Tracheal epithelial cell (primary cell): ENCODE data around the gene KRT26. TPM values are rescaled to one million over a fixed set of nuclear protein-coding genes. Genes with fewer than 3 reads are reported as not detected.

Source experiments
- total RNA-seq: library from RNA; depleted of rRNA; stranded (reverse); fragments of >200 nt; gene quantifications from 2 replicates; pipeline ENCODE4 v1.2.1, GENCODE V29; 2014

The KRT26 gene, protein sequence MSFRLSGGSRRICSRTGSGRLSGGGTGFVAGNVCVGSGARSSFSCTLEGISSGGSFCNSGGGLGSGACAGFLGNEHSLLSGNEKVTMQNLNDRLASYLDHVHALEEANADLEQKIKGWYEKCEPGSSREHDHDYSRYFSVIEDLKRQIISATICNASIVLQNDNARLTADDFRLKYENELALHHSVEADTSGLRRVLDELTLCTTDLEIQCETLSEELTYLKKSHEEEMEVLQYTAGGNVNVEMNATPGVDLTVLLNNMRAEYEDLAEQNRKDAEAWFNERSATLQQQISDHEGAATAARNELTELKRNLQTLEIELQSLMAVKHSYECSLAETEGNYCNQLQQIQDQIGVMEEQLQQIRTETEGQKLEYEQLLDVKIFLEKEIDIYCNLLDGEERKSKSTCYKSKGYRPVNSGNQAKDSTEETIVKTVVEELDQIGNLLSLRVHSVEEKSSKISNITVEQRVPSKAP
- total RNA-seq, result not detected in 2 replicates

DNA sequence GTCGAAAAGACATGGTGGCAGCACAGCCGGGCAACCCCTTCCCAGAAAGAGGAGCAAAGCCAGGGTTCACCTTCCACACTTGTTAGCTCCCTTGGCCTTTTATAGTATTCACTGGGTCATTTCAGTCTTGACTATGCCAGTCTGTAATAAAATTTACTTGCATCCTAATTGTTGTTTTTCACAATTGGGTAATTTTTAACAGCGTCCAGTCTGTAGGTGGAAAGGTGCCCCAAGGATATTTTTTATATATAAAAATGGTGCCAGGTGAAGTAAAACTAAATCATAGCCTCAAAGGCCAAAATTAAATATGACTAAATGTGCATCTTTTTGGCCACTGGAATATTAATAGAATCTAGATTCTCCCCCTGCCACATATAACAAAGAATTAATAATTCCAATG, at the start of gene KRT26:
TSS of gene KRT26 (minus strand) at position 101 of the 400 bp plus-strand sequence. CDS start at position 13, 88 bp downstream.

DNA sequence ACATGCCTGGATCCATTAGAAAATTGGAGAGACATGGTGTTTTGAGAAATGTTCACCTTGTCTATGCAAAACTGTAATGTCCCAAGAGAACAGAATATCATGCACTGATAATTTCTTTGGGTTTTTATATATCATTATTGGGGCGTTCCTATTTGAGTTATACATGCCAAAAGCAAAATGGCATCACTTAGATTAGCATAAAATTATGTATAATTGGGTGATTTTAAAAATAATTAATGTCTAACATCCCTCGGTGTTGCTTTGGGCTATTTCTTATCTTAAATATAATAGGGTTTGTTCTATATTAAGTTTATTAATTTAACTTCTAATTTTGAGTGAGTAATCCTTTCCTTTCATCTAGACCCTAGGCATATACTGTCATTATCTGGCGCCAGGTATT, 27.9 kb upstream of the KRT26 start, which contains the start of gene KRT28:
TSS of gene KRT28 (minus strand) at position 101 of the 400 bp plus-strand sequence. CDS start at position 35, 66 bp downstream.

GRCh38 chr17:40782450-40782849, 10.4 kb upstream of the KRT26 start, which contains the start of gene KRT27:
Gene KRT27 (minus strand): TSS chr17:40782550. CDS start chr17:40782493, 57 bp downstream.

DNA sequence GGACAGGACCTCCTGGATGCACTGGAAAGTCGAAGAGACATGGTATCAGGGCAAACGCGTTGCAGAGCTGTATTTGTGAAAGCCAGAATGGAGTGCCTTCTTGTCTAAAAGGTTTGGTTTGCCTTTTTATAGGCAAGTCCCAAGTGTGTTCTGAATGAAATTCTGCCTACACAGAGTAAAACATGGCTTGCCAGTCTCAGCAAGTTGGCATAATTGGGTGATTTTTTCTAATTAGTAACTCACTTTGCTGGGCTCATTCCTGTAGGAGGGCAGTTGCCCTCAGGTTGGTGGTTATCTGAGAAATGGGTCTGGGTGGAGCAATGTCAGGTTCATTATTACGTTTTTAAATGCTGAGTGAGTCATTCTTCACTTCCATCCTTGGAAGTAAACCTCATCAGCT, 16.8 kb downstream of the KRT26 start, which contains the start of gene KRT25:
TSS of gene KRT25 (minus strand) at position 101 of the 400 bp plus-strand sequence. CDS start at position 41, 60 bp downstream.

Other genes with a start within 250 kb of the KRT26 start
- not detected in 2 replicates for gene CCR7, start 206.7 kb downstream of the KRT26 start, total RNA-seq
- 55.7 and 57.5 TPM in 2 replicates for gene SMARCE1, start 124.4 kb downstream of the KRT26 start, total RNA-seq
- not detected in 2 replicates for gene KRT222, start 107.0 kb downstream of the KRT26 start, total RNA-seq
- 0.21 TPM in 1 of 2 replicates, not detected in the other for gene KRT24, start 68.4 kb downstream of the KRT26 start, total RNA-seq
- gene KRT25, start 16.9 kb downstream of the KRT26 start, total RNA-seq, result not detected in 2 replicates
- gene KRT27, start 10.3 kb upstream of the KRT26 start, total RNA-seq, result not detected in 2 replicates
- gene KRT28, start 27.8 kb upstream of the KRT26 start, total RNA-seq, result not detected in 2 replicates
- gene KRT10, start 50.4 kb upstream of the KRT26 start, total RNA-seq, result 2.3 and 2.9 TPM in 2 replicates
- gene KRT12, start 95.0 kb upstream of the KRT26 start, total RNA-seq, result not detected in 2 replicates
- gene KRT20, start 113.0 kb upstream of the KRT26 start, total RNA-seq, result not detected in 2 replicates
- 7.2 and 148 TPM in 2 replicates for gene KRT23, start 165.4 kb upstream of the KRT26 start, total RNA-seq
- not detected in 2 replicates for gene KRT39, start 194.7 kb upstream of the KRT26 start, total RNA-seq
- not detected in 2 replicates for gene KRT40, start 212.1 kb upstream of the KRT26 start, total RNA-seq
- gene KRTAP3-3, start 222.0 kb upstream of the KRT26 start, total RNA-seq, result not detected in 2 replicates
- gene KRTAP3-2, start 227.7 kb upstream of the KRT26 start, total RNA-seq, result not detected in 2 replicates
- gene KRTAP3-1, start 236.9 kb upstream of the KRT26 start, total RNA-seq, result not detected in 2 replicates